Neural cell (in vitro differentiated cells): ENCODE measurements around the gene PAQR5. TPM values are rescaled to one million over a fixed set of nuclear protein-coding genes. Genes with fewer than 3 reads are reported as not detected.

ENCODE experiments used
- H2AFZ ChIP-seq: fragments of 200-600, 300-800 bp; sonication (generic), shearing (Covaris generic); 2 replicates; pipeline ENCODE4 v1.6.0; 2014; ENCODE audit warnings: low read depth, mild to moderate bottlenecking, antibody characterized with exemption, low read length, moderate library complexity
- H3F3A ChIP-seq: fragments of 200-600 bp; shearing (Covaris generic); 2 replicates; pipeline ENCODE4 v1.6.1; 2016; ENCODE audit warnings: mild to moderate bottlenecking, moderate library complexity, mixed read lengths, antibody characterized with exemption, low read length; ENCODE audit not compliant: insufficient read depth, poor library complexity, severe bottlenecking
- H3K27ac ChIP-seq: fragments of 200-600, 300-800 bp; sonication (generic), shearing (Covaris generic); 2 replicates; pipeline ENCODE4 v1.5.1; 2014; ENCODE audit warnings: mild to moderate bottlenecking, low read length, moderate library complexity
- H3K27me3 ChIP-seq: fragments of 300-800, 200-600 bp; sonication (generic), shearing (Covaris generic); 2 replicates; pipeline ENCODE4 v1.6.0; 2014; ENCODE audit warnings: mild to moderate bottlenecking, low read depth, low read length, moderate library complexity; ENCODE audit not compliant: insufficient read depth
- H3K36me3 ChIP-seq: fragments of 300-800, 200-600 bp; sonication (generic), shearing (Covaris generic); 2 replicates; pipeline ENCODE4 v1.5.1; 2014; ENCODE audit warnings: mild to moderate bottlenecking, antibody characterized with exemption, low read length, moderate library complexity; ENCODE audit not compliant: insufficient read depth
- H3K4me2 ChIP-seq: fragments of 300-800, 200-600 bp; sonication (generic), shearing (Covaris generic); 2 replicates; pipeline ENCODE4 v1.6.0; 2014; ENCODE audit warnings: mild to moderate bottlenecking, low read length
- H3K4me3 ChIP-seq: fragments of 300-800, 200-600 bp; sonication (generic), shearing (Covaris generic); 2 replicates; pipeline ENCODE4 v1.5.1; 2014; ENCODE audit warnings: mild to moderate bottlenecking, low read length, moderate library complexity
- H3K79me2 ChIP-seq: fragments of 200-600 bp; shearing (Covaris generic); replicated peaks from 2 replicates; pipeline ENCODE4 v1.6.0; 2014; ENCODE audit warnings: mild to moderate bottlenecking, low read length, moderate library complexity; ENCODE audit not compliant: insufficient read depth
- H3K9ac ChIP-seq: fragments of 300-800, 200-600 bp; sonication (generic), shearing (Covaris generic); 2 replicates; pipeline ENCODE4 v1.6.1; 2016; ENCODE audit warnings: mild to moderate bottlenecking, low read length, mixed read lengths
- H3K9me2 ChIP-seq: fragments of 200-600 bp; shearing (Covaris generic); 2 replicates; pipeline ENCODE4 v1.6.1; 2016; ENCODE audit warnings: mild to moderate bottlenecking, low read length, mixed read lengths; ENCODE audit not compliant: insufficient read depth
- H3K9me3 ChIP-seq: fragments of 200-600, 300-800 bp; sonication (generic), shearing (Covaris generic); 2 replicates; pipeline ENCODE4 v1.6.1; 2016; ENCODE audit warnings: mild to moderate bottlenecking, mixed run types, low read length, moderate library complexity, mixed read lengths
- H4K20me1 ChIP-seq: fragments of 200-600 bp; shearing (Covaris generic); 2 replicates; pipeline ENCODE4 v1.6.1; 2016; ENCODE audit warnings: mild to moderate bottlenecking, mixed run types; ENCODE audit not compliant: insufficient read depth
- CTCF ChIP-seq: fragments of 450-650 bp; IDR thresholded peaks from 2 replicates; pipeline ENCODE4 v1.5.1; 2014; ENCODE audit warnings: antibody characterized with exemption, mild to moderate bottlenecking, moderate library complexity; ENCODE audit not compliant: poor library complexity, severe bottlenecking
- EP300 ChIP-seq: fragments of 450-650 bp; conservative IDR thresholded peaks from 2 replicates; pipeline ENCODE4 v1.6.1; 2014; ENCODE audit warnings: antibody characterized with exemption, mild to moderate bottlenecking, moderate library complexity; ENCODE audit not compliant: poor library complexity, severe bottlenecking
- EZH2 ChIP-seq: fragments of 200-600, 300-800 bp; shearing (Covaris generic), sonication (generic); IDR thresholded peaks from 2 replicates; pipeline ENCODE4 v1.6.1; 2014; ENCODE audit warnings: antibody characterized with exemption, low read length, borderline replicate concordance, mild to moderate bottlenecking; ENCODE audit not compliant: insufficient read depth, poor library complexity, severe bottlenecking
- MXI1 ChIP-seq: fragments of 450-650 bp; conservative IDR thresholded peaks from 2 replicates; pipeline ENCODE4 v1.6.1; 2014; ENCODE audit warnings: antibody characterized with exemption, mild to moderate bottlenecking; ENCODE audit not compliant: poor library complexity, severe bottlenecking
- POLR2AphosphoS5 ChIP-seq: IDR thresholded peaks from 2 replicates; pipeline ENCODE4 v1.6.1; 2012
- RAD21 ChIP-seq: fragments of 450-650 bp; conservative IDR thresholded peaks from 2 replicates; pipeline ENCODE4 v1.6.1; 2014; ENCODE audit warnings: antibody characterized with exemption, mild to moderate bottlenecking, moderate library complexity
- REST ChIP-seq: IDR thresholded peaks from 2 replicates; pipeline ENCODE4 v1.6.1; 2012; ENCODE audit warnings: borderline replicate concordance
- SMC3 ChIP-seq: fragments of 450-650 bp; conservative IDR thresholded peaks from 2 replicates; pipeline ENCODE4 v1.6.1; 2014; ENCODE audit warnings: antibody characterized with exemption, mild to moderate bottlenecking, moderate library complexity; ENCODE audit not compliant: poor library complexity
- TAF1 ChIP-seq: IDR thresholded peaks from 2 replicates; pipeline ENCODE4 v1.6.1; 2012; ENCODE audit warnings: low read depth
- polyA plus RNA-seq: library from polyadenylated mRNA; depleted of rRNA; stranded (reverse); fragments of >200 nt; gene quantifications from 2 replicates; pipeline ENCODE4 v1.2.3, GENCODE V29; 2014

The PAQR5 gene
- polyA plus RNA-seq, 1 donor from 2014 or later: not detected

GRCh38 chr15:69392352-69392751 lies 93.6 kb downstream of the PAQR5 start:
- H3K79me2 ChIP-seq: no peaks in the 10 kb centered on the region
- H3K36me3 ChIP-seq: no peaks in the 10 kb centered on the region
- no peaks in the 10 kb centered on the region for H4K20me1 ChIP-seq
- H2AFZ ChIP-seq: no peak overlapping the region
- no peak overlapping the region for H3K4me2 ChIP-seq
- no peaks in the 10 kb centered on the region for H3K27me3 ChIP-seq
- no peak overlapping the region for H3K9ac ChIP-seq
- H3K9me3 ChIP-seq: no peaks in the 10 kb centered on the region
- no peaks in the 10 kb centered on the region for H3F3A ChIP-seq
- H3K9me2 ChIP-seq: no peaks in the 10 kb centered on the region
- TF ChIP-seq REST (no peak), EZH2 (no peak), EP300 (no peak), TAF1 (no peak), CTCF (no peak), POLR2AphosphoS5 (no peak), RAD21 (no peak), MXI1 (no peak), SMC3 (no peak)
- H3K27ac ChIP-seq: no peak overlapping the region
- H3K4me3 ChIP-seq: no peak overlapping the region

- no peaks in the 10 kb centered on the region for H3K79me2 ChIP-seq
- no peaks in the 10 kb centered on the region for H3K9me2 ChIP-seq
- H3K4me3 ChIP-seq: no peak overlapping the region
- H2AFZ ChIP-seq: no peak overlapping the region
- no peak overlapping the region for H3K27ac ChIP-seq
- H3K36me3 ChIP-seq: no peaks in the 10 kb centered on the region
- no peaks in the 10 kb centered on the region for H4K20me1 ChIP-seq
- H3K9ac ChIP-seq: no peak overlapping the region
- H3K4me2 ChIP-seq: no peak overlapping the region
- no peaks in the 10 kb centered on the region for H3K27me3 ChIP-seq
- no peaks in the 10 kb centered on the region for H3K9me3 ChIP-seq
- TF ChIP-seq REST (no peak), SMC3 (no peak), POLR2AphosphoS5 (no peak), CTCF (no peak), MXI1 (no peak), EZH2 (no peak), TAF1 (no peak), EP300 (no peak), RAD21 (no peak)
- no peaks in the 10 kb centered on the region for H3F3A ChIP-seq
These were observed 95.2 kb downstream of the PAQR5 start for GRCh38 chr15:69393831-69394491.
